Breast epithelium (tissue), 4 donors: ENCODE data around the gene GSTT4. TPM values are rescaled to one million over a fixed set of nuclear protein-coding genes. Genes with fewer than 3 reads are reported as not detected.
A peak's percentile ranks its signal among the peaks of the same experiment; 100 is the strongest.

Experiments used
- DNase-seq, 2 donors: peaks; one replicate each; pipeline ENCODE4 v3.0.0-alpha.2; 2019; ENCODE audit warnings: low spot score in 2 of 2
- H3K27ac ChIP-seq, 2 donors: fragments of 200-600 bp; sonication (generic) in 1 of 2; one replicate each; pipeline ENCODE4 v1.5.1; 2016 to 2019; ENCODE audit warnings: mild to moderate bottlenecking in 1 of 2
- H3K27me3 ChIP-seq, 2 donors: fragments of 200-600 bp; sonication (generic) in 1 of 2; one replicate each; pipeline versions ENCODE4 v1.5.1 to v1.6.0; 2017 to 2019; ENCODE audit warnings: control low read depth in 1 of 2, mild to moderate bottlenecking in 1 of 2
- H3K36me3 ChIP-seq: fragments of 200-600 bp; one replicate; pipeline ENCODE4 v1.5.1; 2019
- H3K4me1 ChIP-seq, 2 donors: fragments of 200-600 bp; sonication (generic); one replicate each; pipeline ENCODE4 v1.5.1; 2016 to 2019; ENCODE audit warnings: control low read depth in 1 of 2
- H3K4me3 ChIP-seq, 3 donors: fragments of 200-600 bp; sonication (generic); 1 replicate in 2 of 3; 2 replicates in 1 of 3; pipeline ENCODE4 v1.5.1; 2016 to 2019; ENCODE audit warnings: mild to moderate bottlenecking in 3 of 3, moderate library complexity in 2 of 3
- H3K9me3 ChIP-seq, 2 donors: fragments of 200-600 bp; sonication (generic) in 1 of 2; one replicate each; pipeline ENCODE4 v1.5.1; 2016 to 2019; ENCODE audit warnings: control low read depth in 1 of 2
- POLR2A ChIP-seq: fragments of 450-650 bp; IDR thresholded peaks from one replicate; pipeline ENCODE4 v1.6.1; 2016; ENCODE audit warnings: antibody characterized with exemption, mild to moderate bottlenecking, moderate library complexity
- POLR2AphosphoS5 ChIP-seq, 3 donors: sonication (generic); formaldehyde crosslinking; IDR thresholded peaks; one replicate each; pipeline ENCODE4 v1.6.1; 2017; ENCODE audit warnings: antibody characterized with exemption in 3 of 3
- intact Hi-C: fragments of 100-400 bp; cut with DNase I; formaldehyde crosslinking; loops from one replicate; pipeline ENCODE4 v1.15.1; 2023; ENCODE audit warnings: low total_unique reads
- total RNA-seq, 3 donors: library from RNA; depleted of rRNA; stranded (reverse); fragments of >200 nt; gene quantifications; one replicate each; pipeline ENCODE4 v1.1.0, GENCODE V29; 2016
- TF ChIP-seq, protein P1 (sequence below), 3 donors: fragments of 450-650 bp; IDR thresholded peaks; one replicate each; pipeline ENCODE4 v1.5.1; 2016 to 2017; ENCODE audit warnings: antibody characterized with exemption in 3 of 3, mild to moderate bottlenecking in 3 of 3, moderate library complexity in 3 of 3

GSTT4 gene
- total RNA-seq, 3 donors from 2014 or later = not detected

GRCh38 chr22:24008022-24008283 is 2.7 kb upstream of the GSTT4 start:
- peaks cover 0 to 13% of the 10 kb centered on the region in 2 donors for H3K4me1 ChIP-seq
- H3K27ac ChIP-seq = peak overlapping the region; percentile 56 to 62
- intact Hi-C loops = no loop called here
- DNase-seq = no peak
- no peak overlapping the region for H3K4me3 ChIP-seq
- H3K27me3 ChIP-seq = no peaks in the 10 kb centered on the region
- H3K9me3 ChIP-seq = no peaks in the 10 kb centered on the region
- H3K36me3 ChIP-seq = no peaks in the 10 kb centered on the region
- TF ChIP-seq POLR2A = no peak
- TF ChIP-seq, protein P1, sequence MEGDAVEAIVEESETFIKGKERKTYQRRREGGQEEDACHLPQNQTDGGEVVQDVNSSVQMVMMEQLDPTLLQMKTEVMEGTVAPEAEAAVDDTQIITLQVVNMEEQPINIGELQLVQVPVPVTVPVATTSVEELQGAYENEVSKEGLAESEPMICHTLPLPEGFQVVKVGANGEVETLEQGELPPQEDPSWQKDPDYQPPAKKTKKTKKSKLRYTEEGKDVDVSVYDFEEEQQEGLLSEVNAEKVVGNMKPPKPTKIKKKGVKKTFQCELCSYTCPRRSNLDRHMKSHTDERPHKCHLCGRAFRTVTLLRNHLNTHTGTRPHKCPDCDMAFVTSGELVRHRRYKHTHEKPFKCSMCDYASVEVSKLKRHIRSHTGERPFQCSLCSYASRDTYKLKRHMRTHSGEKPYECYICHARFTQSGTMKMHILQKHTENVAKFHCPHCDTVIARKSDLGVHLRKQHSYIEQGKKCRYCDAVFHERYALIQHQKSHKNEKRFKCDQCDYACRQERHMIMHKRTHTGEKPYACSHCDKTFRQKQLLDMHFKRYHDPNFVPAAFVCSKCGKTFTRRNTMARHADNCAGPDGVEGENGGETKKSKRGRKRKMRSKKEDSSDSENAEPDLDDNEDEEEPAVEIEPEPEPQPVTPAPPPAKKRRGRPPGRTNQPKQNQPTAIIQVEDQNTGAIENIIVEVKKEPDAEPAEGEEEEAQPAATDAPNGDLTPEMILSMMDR (IDR thresholded peaks at IDR 0.05) = no peak
- no peak for TF ChIP-seq POLR2AphosphoS5 (IDR thresholded peaks at IDR 0.05)

GRCh38 chr22:24007253-24008021 is 2.2 kb upstream of the GSTT4 start:
- intact Hi-C loops = no loop called here
- no peaks in the 10 kb centered on the region for H3K27me3 ChIP-seq
- H3K27ac ChIP-seq = peak overlapping the region; percentile 56 to 62
- H3K36me3 ChIP-seq = no peaks in the 10 kb centered on the region
- H3K4me1 ChIP-seq = peaks cover 0 to 11% of the 10 kb centered on the region in 2 donors
- H3K9me3 ChIP-seq = no peaks in the 10 kb centered on the region
- peak in 1 of 2 donors; percentile 68 for DNase-seq
- TF ChIP-seq POLR2AphosphoS5 (IDR thresholded peaks at IDR 0.05) = peak in 1 of 3 donors; percentile 14
- TF ChIP-seq POLR2A = no peak
- H3K4me3 ChIP-seq = no peak overlapping the region

GRCh38 chr22:24006914-24007214 is 1.6 kb upstream of the GSTT4 start:
- H3K4me1 ChIP-seq = peaks cover 0 to 7% of the 10 kb centered on the region in 2 donors
- H3K27me3 ChIP-seq = no peaks in the 10 kb centered on the region
- intact Hi-C loops = no loop called here
- no peak overlapping the region for H3K4me3 ChIP-seq
- no peaks in the 10 kb centered on the region for H3K36me3 ChIP-seq
- TF ChIP-seq POLR2A = no peak
- TF ChIP-seq, protein P1 (IDR thresholded peaks at IDR 0.05) = no peak
- TF ChIP-seq POLR2AphosphoS5 (IDR thresholded peaks at IDR 0.05) = no peak
- DNase-seq = no peak
- no peaks in the 10 kb centered on the region for H3K9me3 ChIP-seq
- H3K27ac ChIP-seq = peak overlapping the region in 1 of 2 donors; percentile 56

- H3K36me3 ChIP-seq = no peaks in the 10 kb centered on the region
These were observed 1.1 kb upstream of the GSTT4 start for GRCh38 chr22:24006207-24006913.

GRCh38 chr22:24003887-24004286 is 1.4 kb downstream of the GSTT4 start:
- Histone ChIP-seq H3K4me1 (peaks cover 0 to 7% of the 10 kb centered on the region in 2 donors), H3K4me3 (no peak overlapping the region), H3K27ac (no peak overlapping the region), H3K9me3 (no peaks in the 10 kb centered on the region), H3K36me3 (no peaks in the 10 kb centered on the region), H3K27me3 (no peaks in the 10 kb centered on the region)
- DNase-seq = no peak
- TF ChIP-seq, protein P1 (IDR thresholded peaks at IDR 0.05) = no peak
- TF ChIP-seq POLR2AphosphoS5 (IDR thresholded peaks at IDR 0.05) = no peak
- no peak for TF ChIP-seq POLR2A
- intact Hi-C loops = no loop called here

More at GRCh38 chr22:24006207-24006913, 1.1 kb upstream of the GSTT4 start:
- Histone ChIP-seq H3K9me3 (no peaks in the 10 kb centered on the region), H3K27me3 (no peaks in the 10 kb centered on the region), H3K27ac (no peak overlapping the region), H3K4me1 (peaks cover 0 to 7% of the 10 kb centered on the region in 2 donors), H3K4me3 (no peak overlapping the region)
- intact Hi-C loops = no loop called here
- no peak for DNase-seq
- TF ChIP-seq, protein P1 (IDR thresholded peaks at IDR 0.05) = no peak
- TF ChIP-seq POLR2A = no peak
- TF ChIP-seq POLR2AphosphoS5 (IDR thresholded peaks at IDR 0.05) = no peak
